Measurements from ENCODE around the gene GARIN5A. TPM values are rescaled to one million over a fixed set of nuclear protein-coding genes. Genes with fewer than 3 reads are reported as not detected.

GARIN5A gene
- total and polyA plus RNA-seq, 9 of the 15 experiments (the other 6 are each of a cell fraction or from before 2014, with no cell fraction given) = 0.10 to 0.82 (median 0.23) TPM; not detected in 2

- TF ChIP-seq ZNF280A (IDR thresholded peaks at IDR 0.05; ENCODE audit: low read depth, partially characterized antibody) (no peak), MITF (IDR thresholded peaks at IDR 0.05) (no peak)
These were observed 17.6 kb downstream of the GARIN5A start (continued) for GRCh38 chr19:50459067-50459456.

- intact Hi-C loops (cut with micrococcal nuclease) = no loop called here
- no TSS peak for BruUV-seq (replicated peaks)
- CTCF ChIA-PET (ENCODE audit: low intra/inter-chr PET ratio) = no interaction called here
- no peak for TF ChIP-seq DEAF1 (CRISPR knock-in tag; IDR thresholded peaks at IDR 0.05)
- no peak for TF ChIP-seq ZBTB40 (IDR thresholded peaks at IDR 0.05)
- no peak for TF ChIP-seq ZBTB40 (CRISPR knock-in tag; IDR thresholded peaks at IDR 0.05)
- no peak for TF ChIP-seq SMARCA4 (IDR thresholded peaks at IDR 0.05)
These were observed 18.1 kb downstream of the GARIN5A start for GRCh38 chr19:50458396-50459066.

More at GRCh38 chr19:50458396-50459066, 18.1 kb downstream of the GARIN5A start:
- Histone ChIP-seq H3K4me3 (no peak overlapping the region), H3K27me3 (ENCODE audit: control insufficient read depth in 2 of 2, insufficient read depth in 2 of 2, low read length in 2 of 2) (peaks cover 6 to 17% of the 10 kb centered on the region in 2 experiments; a peak in 4 of 5 replicates), H3K9ac (ENCODE audit: insufficient read depth in 1 of 2, low read depth in 2 of 2, low read length in 2 of 2) (no peak overlapping the region; a peak in 1 of 4 replicates), H4K20me1 (replicated peaks; ENCODE audit: control insufficient read depth, insufficient read depth, low read length) (no peaks in the 10 kb centered on the region), H3K27ac (ENCODE audit: extremely low read depth, low read depth, low read length) (no peak overlapping the region), H3K36me3 (ENCODE audit: control insufficient read depth, insufficient read depth, low read length) (no peaks in the 10 kb centered on the region), H3K9me1 (ENCODE audit: control insufficient read depth, insufficient read depth, low read length) (no peaks in the 10 kb centered on the region), H3K9me3 (replicated peaks; ENCODE audit: control insufficient read depth, insufficient read depth, low read depth, low read length) (no peaks in the 10 kb centered on the region), H3K4me1 (replicated peaks in 1 of 2; ENCODE audit: control insufficient read depth in 2 of 2, insufficient read depth in 2 of 2, low read length in 2 of 2) (peaks cover 4 to 23% of the 10 kb centered on the region in 2 experiments; a peak in 4 of 5 replicates), H3K4me2 (ENCODE audit: insufficient read depth, low read length) (no peak overlapping the region), H2AFZ (ENCODE audit: low read depth, low read length) (no peak overlapping the region), H3K79me2 (ENCODE audit: control insufficient read depth, insufficient read depth, low read length) (no peaks in the 10 kb centered on the region)
- no peak for DNase-seq (ENCODE audit: extremely low read depth in 1 of 4, low spot score in 3 of 4)
- FAIRE-seq = no peak
- no peak for ATAC-seq
- WGBS (ENCODE audit: insufficient coverage, low coverage, missing lambda C conversion rate) = 27% methylated on average over 33 of the region's 50 CpGs
- in situ Hi-C loops (cut with MboI) = no loop called here
- POLR2A ChIA-PET = no interaction called here
